ENCODE data around the gene NOC3L.

DNA sequence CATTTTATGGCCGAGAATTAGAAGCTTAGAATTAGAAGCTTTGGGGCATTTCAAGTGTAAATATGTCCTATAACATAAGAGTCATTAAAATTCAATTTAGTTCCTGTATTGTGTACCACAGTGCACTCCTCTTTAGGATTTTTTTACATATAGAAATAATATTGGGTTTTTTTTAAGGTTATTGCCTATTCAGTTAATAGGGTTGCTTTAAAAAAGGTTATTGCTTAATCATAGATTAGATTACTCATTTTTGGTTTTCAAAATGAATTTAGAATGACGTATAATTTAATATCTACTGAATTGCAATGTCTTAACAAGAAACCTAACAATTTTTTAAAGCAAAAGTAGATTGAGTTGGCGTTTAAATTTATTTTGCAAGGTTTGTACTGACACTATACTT is 34.1 kb downstream of the NOC3L start:
- TF ChIP-seq, protein P1, sequence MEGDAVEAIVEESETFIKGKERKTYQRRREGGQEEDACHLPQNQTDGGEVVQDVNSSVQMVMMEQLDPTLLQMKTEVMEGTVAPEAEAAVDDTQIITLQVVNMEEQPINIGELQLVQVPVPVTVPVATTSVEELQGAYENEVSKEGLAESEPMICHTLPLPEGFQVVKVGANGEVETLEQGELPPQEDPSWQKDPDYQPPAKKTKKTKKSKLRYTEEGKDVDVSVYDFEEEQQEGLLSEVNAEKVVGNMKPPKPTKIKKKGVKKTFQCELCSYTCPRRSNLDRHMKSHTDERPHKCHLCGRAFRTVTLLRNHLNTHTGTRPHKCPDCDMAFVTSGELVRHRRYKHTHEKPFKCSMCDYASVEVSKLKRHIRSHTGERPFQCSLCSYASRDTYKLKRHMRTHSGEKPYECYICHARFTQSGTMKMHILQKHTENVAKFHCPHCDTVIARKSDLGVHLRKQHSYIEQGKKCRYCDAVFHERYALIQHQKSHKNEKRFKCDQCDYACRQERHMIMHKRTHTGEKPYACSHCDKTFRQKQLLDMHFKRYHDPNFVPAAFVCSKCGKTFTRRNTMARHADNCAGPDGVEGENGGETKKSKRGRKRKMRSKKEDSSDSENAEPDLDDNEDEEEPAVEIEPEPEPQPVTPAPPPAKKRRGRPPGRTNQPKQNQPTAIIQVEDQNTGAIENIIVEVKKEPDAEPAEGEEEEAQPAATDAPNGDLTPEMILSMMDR (IDR thresholded peaks at IDR 0.05; ENCODE audit: low read depth, low read length, poor library complexity, severe bottlenecking): no peak
- TF ChIP-seq EZH2phosphoT487 (IDR thresholded peaks at IDR 0.05; ENCODE audit: borderline replicate concordance, low read length): no peak
